ENCODE data around the gene POLH. TPM values are rescaled to one million over a fixed set of nuclear protein-coding genes. Genes with fewer than 3 reads are reported as not detected.
"Not testable (repeated sequence)": the region's sequence is repeated elsewhere in the genome, so short reads cannot be mapped to it uniquely, and the experiment has no call there.

The POLH gene
- total and polyA plus RNA-seq, 9 donors = 8.1 to 15.3 (median 11.9) TPM

GRCh38 chr6:43628393-43629103 lies 52.6 kb downstream of the POLH start:
- no peaks in the 10 kb centered on the region for H3K9me3 ChIP-seq (replicated peaks; ENCODE audit: control insufficient read depth, low read depth, low read length)
- WGBS (ENCODE audit: insufficient coverage) = 0% methylated on average over 6 of the region's 25 CpGs
- peaks cover 33% of the 10 kb centered on the region for H3K4me1 ChIP-seq (ENCODE audit: control insufficient read depth, insufficient read depth, low read length)
- H3K4me3 ChIP-seq (ENCODE audit: low read length) = peak overlapping the region; percentile 93
- H3K36me3 ChIP-seq (ENCODE audit: control insufficient read depth, insufficient read depth, low read length) = peaks cover 36% of the 10 kb centered on the region
- peak; percentile 75 for DNase-seq
- H3K27me3 ChIP-seq (ENCODE audit: control insufficient read depth, insufficient read depth, low read length) = no peaks in the 10 kb centered on the region
- peak overlapping the region; percentile 96 for H3K27ac ChIP-seq (ENCODE audit: low read length)

GRCh38 chr6:43629104-43629504 lies 53.1 kb downstream of the POLH start, which contains the start of gene GTPBP2:
TSS of gene GTPBP2 (minus strand) at chr6:43629264. CDS start at chr6:43629162, 102 bp downstream.
- Histone ChIP-seq H3K27ac (ENCODE audit: low read length) (peak within 1 kb of the TSS; percentile 100), H3K4me1 (ENCODE audit: control insufficient read depth, insufficient read depth, low read length) (peaks cover 33% of the 10 kb centered on the region), H3K27me3 (ENCODE audit: control insufficient read depth, insufficient read depth, low read length) (no peaks in the 10 kb centered on the region), H3K36me3 (ENCODE audit: control insufficient read depth, insufficient read depth, low read length) (peaks cover 31% of the 10 kb centered on the region), H3K4me3 (ENCODE audit: low read length) (peak within 1 kb of the TSS; percentile 94), H3K9me3 (replicated peaks; ENCODE audit: control insufficient read depth, low read depth, low read length) (no peaks in the 10 kb centered on the region)
- DNase-seq = peak; percentile 100
- WGBS (ENCODE audit: insufficient coverage) = 0% methylated on average over 30 of the region's 46 CpGs

GRCh38 chr6:43629505-43630300 lies 53.7 kb downstream of the POLH start:
- peak; percentile 100 for DNase-seq
- WGBS (ENCODE audit: insufficient coverage) = under 1% methylated on average over 20 of the region's 41 CpGs
- Histone ChIP-seq H3K9me3 (replicated peaks; ENCODE audit: control insufficient read depth, low read depth, low read length) (no peaks in the 10 kb centered on the region), H3K4me1 (ENCODE audit: control insufficient read depth, insufficient read depth, low read length) (peaks cover 33% of the 10 kb centered on the region), H3K36me3 (ENCODE audit: control insufficient read depth, insufficient read depth, low read length) (peaks cover 25% of the 10 kb centered on the region), H3K4me3 (ENCODE audit: low read length) (peak overlapping the region; percentile 94), H3K27me3 (ENCODE audit: control insufficient read depth, insufficient read depth, low read length) (no peaks in the 10 kb centered on the region), H3K27ac (ENCODE audit: low read length) (peak overlapping the region; percentile 100)

GRCh38 chr6:43630980-43631619 lies 55.1 kb downstream of the POLH start:
- Histone ChIP-seq H3K9me3 (replicated peaks; ENCODE audit: control insufficient read depth, low read depth, low read length) (no peaks in the 10 kb centered on the region), H3K27me3 (ENCODE audit: control insufficient read depth, insufficient read depth, low read length) (no peaks in the 10 kb centered on the region), H3K4me1 (ENCODE audit: control insufficient read depth, insufficient read depth, low read length) (peaks cover 39% of the 10 kb centered on the region), H3K4me3 (ENCODE audit: low read length) (no peak overlapping the region), H3K36me3 (ENCODE audit: control insufficient read depth, insufficient read depth, low read length) (peaks cover 11% of the 10 kb centered on the region), H3K27ac (ENCODE audit: low read length) (peak overlapping the region; percentile 100)
- no peak for DNase-seq
- WGBS (ENCODE audit: insufficient coverage) = no CpG with 5 or more reads among the region's 1 CpG

- not testable (repeated sequence) for H3K9me3 ChIP-seq (replicated peaks; ENCODE audit: control insufficient read depth, low read depth, low read length); H3K27me3 ChIP-seq (ENCODE audit: control insufficient read depth, insufficient read depth, low read length); H3K27ac ChIP-seq (ENCODE audit: low read length); H3K4me3 ChIP-seq (ENCODE audit: low read length); DNase-seq; H3K36me3 ChIP-seq (ENCODE audit: control insufficient read depth, insufficient read depth, low read length)
- WGBS (ENCODE audit: insufficient coverage) = 80% methylated on average over 3 of the region's 7 CpGs
- peaks cover 35% of the 10 kb centered on the region for H3K4me1 ChIP-seq (ENCODE audit: control insufficient read depth, insufficient read depth, low read length)
Observed at GRCh38 chr6:43633002-43633401, 57.0 kb downstream of the POLH start.

GRCh38 chr6:43634702-43635303 lies 58.8 kb downstream of the POLH start:
- H3K27me3 ChIP-seq (ENCODE audit: control insufficient read depth, insufficient read depth, low read length) = no peaks in the 10 kb centered on the region
- no peak overlapping the region for H3K27ac ChIP-seq (ENCODE audit: low read length)
- DNase-seq = no peak
- H3K4me1 ChIP-seq (ENCODE audit: control insufficient read depth, insufficient read depth, low read length) = peaks cover 26% of the 10 kb centered on the region
- peaks cover 14% of the 10 kb centered on the region for H3K36me3 ChIP-seq (ENCODE audit: control insufficient read depth, insufficient read depth, low read length)
- H3K9me3 ChIP-seq (replicated peaks; ENCODE audit: control insufficient read depth, low read depth, low read length) = no peaks in the 10 kb centered on the region
- WGBS (ENCODE audit: insufficient coverage) = 62% methylated on average over 8 of the region's 9 CpGs
- H3K4me3 ChIP-seq (ENCODE audit: low read length) = no peak overlapping the region

- peaks cover 20% of the 10 kb centered on the region for H3K4me1 ChIP-seq (ENCODE audit: control insufficient read depth, insufficient read depth, low read length)
Observed at GRCh38 chr6:43635387-43636307, 59.7 kb downstream of the POLH start, which contains the start of gene MAD2L1BP. TSS of gene MAD2L1BP (plus strand) at chr6:43635840. CDS start at chr6:43635876, 36 bp downstream.

GRCh38 chr6:43636308-43636659 lies 60.3 kb downstream of the POLH start:
- WGBS (ENCODE audit: insufficient coverage) = no CpG with 5 or more reads among the region's 7 CpGs
- no peak for DNase-seq
- Histone ChIP-seq H3K4me1 (ENCODE audit: control insufficient read depth, insufficient read depth, low read length) (peaks cover 16% of the 10 kb centered on the region), H3K36me3 (ENCODE audit: control insufficient read depth, insufficient read depth, low read length) (peaks cover 24% of the 10 kb centered on the region), H3K27ac (ENCODE audit: low read length) (peak overlapping the region; percentile 87), H3K4me3 (ENCODE audit: low read length) (peak overlapping the region; percentile 86), H3K27me3 (ENCODE audit: control insufficient read depth, insufficient read depth, low read length) (no peaks in the 10 kb centered on the region), H3K9me3 (replicated peaks; ENCODE audit: control insufficient read depth, low read depth, low read length) (no peaks in the 10 kb centered on the region)

More at GRCh38 chr6:43635387-43636307, 59.7 kb downstream of the POLH start, which contains the start of gene MAD2L1BP:
- WGBS (ENCODE audit: insufficient coverage) = 0% methylated on average over 19 of the region's 48 CpGs
- H3K9me3 ChIP-seq (replicated peaks; ENCODE audit: control insufficient read depth, low read depth, low read length) = no peaks in the 10 kb centered on the region
- H3K4me3 ChIP-seq (ENCODE audit: low read length) = peak within 1 kb of the TSS; percentile 86
- H3K36me3 ChIP-seq (ENCODE audit: control insufficient read depth, insufficient read depth, low read length) = peaks cover 22% of the 10 kb centered on the region
- H3K27ac ChIP-seq (ENCODE audit: low read length) = peak within 1 kb of the TSS; percentile 87
- no peaks in the 10 kb centered on the region for H3K27me3 ChIP-seq (ENCODE audit: control insufficient read depth, insufficient read depth, low read length)
- peak; percentile 94 for DNase-seq

Data from muscle of leg (tissue), 11 donors.